T-helper 22 cell (primary cell): ENCODE measurements around the gene MSI2.

ENCODE experiments used
- DNase-seq: peaks from one replicate; pipeline ENCODE4 v3.0.0-alpha.2; 2020; ENCODE audit warnings: low read depth

MSI2 gene

DNA sequence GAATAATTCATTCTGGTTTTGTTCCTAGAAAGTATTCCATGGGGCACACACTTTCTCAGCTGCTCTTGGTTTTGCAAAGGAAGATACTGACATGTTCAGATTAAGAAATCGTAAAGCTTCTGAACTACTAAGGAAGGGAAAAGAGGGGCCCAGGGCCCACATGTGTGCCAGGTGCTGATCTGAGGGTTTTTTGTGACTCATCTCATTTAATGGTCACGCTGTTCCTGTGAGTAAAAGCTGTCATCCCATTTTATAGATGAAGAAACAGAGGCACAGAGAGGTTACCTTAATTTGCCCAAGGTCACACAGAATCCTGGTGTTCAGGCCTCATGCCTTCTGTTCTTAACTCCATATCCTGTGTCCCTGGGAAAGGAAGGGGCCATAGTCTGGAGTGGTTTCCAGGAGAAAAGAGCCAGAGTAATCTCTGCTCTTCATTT is 113.2 kb downstream of the MSI2 start:
- DNase-seq, result no peak

GRCh38 chr17:57370037-57370581 is 113.8 kb downstream of the MSI2 start:
- DNase-seq, result no peak

DNA sequence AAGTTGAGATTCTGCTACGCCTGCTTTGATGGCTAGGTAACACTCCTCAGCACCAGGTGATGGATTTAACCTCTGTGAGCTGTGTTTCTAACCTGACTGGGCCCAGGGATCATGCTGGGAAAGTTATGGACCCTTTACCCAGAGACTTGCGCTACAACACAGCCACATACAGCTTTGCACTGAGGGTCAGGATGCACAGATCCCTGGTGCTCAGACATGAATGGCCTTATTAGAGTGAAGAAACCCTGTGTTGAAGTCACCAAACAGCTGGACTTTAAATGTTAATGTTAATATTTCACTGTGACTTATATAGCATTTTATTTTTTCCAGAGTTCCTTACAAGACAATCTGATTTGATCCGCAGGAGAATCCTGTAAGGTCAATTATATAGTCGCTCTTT is 114.3 kb downstream of the MSI2 start:
- DNase-seq, result no peak

DNA sequence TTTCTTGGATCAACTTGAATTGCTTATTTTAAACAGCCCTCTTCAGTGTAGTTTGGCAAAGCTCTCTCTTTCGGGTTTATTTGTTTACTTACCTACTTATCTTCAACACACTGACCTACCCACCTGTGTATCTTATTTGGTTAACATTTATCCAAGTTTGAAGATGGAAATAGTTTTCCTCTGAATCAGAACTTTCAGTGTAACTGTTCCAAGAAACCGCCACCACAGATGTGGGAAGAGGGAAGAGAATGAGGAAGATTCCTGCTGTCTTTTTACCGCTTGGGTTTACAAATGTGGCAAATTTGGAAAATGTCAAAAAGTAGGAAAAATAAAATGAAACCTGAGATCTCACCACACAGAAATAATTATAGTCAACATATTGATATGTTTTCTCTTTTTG is 115.8 kb downstream of the MSI2 start:
- DNase-seq, result no peak

DNA sequence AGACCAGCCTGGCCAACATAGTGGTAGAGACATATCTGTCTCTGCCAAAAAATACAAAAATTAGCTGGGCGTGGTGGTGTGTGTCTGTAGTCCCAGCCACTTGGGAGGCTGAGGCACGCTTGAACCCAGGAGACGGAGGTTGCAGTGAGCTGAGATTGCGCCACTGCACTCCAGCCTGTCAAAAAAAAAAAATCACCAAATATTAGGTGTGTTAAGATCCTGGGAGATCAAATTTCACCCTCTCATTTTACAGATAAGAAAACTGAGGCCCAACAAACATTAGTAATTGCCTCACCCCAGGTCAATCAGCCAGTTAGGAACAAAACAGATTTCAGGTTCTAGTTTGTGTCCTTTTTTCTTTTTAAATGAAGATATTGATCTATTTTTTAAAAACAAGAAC is 116.7 kb downstream of the MSI2 start:
- DNase-seq, result no peak

GRCh38 chr17:57373756-57374155 is 117.4 kb downstream of the MSI2 start:
- no peak for DNase-seq

- DNase-seq, result no peak
Observed at GRCh38 chr17:57375040-57375769, 118.9 kb downstream of the MSI2 start.

DNA sequence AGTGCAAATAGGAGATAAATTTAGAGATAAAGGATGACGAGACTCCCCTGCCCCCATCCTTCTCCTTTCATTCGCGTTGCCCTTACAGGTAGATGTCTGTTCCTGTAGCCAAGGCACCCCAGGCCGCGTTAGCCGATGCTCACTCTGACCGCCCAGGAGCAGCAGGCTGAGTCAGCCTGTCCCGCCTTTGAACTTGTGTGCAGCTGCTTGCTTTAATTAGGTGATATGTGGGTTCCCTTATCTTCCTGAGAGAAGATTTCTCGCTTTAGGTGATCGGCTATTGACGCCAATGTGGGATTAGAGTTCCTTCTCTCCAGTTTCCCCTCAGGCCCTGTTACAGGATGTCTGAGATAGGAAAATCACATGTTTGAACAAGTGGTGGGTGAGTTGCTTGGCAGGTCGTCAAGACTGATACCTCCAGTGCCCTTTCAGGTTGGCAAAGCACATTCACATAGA is 119.5 kb downstream of the MSI2 start:
- DNase-seq, result no peak

GRCh38 chr17:57377094-57377493 is 120.8 kb downstream of the MSI2 start:
- DNase-seq, result no peak

DNA sequence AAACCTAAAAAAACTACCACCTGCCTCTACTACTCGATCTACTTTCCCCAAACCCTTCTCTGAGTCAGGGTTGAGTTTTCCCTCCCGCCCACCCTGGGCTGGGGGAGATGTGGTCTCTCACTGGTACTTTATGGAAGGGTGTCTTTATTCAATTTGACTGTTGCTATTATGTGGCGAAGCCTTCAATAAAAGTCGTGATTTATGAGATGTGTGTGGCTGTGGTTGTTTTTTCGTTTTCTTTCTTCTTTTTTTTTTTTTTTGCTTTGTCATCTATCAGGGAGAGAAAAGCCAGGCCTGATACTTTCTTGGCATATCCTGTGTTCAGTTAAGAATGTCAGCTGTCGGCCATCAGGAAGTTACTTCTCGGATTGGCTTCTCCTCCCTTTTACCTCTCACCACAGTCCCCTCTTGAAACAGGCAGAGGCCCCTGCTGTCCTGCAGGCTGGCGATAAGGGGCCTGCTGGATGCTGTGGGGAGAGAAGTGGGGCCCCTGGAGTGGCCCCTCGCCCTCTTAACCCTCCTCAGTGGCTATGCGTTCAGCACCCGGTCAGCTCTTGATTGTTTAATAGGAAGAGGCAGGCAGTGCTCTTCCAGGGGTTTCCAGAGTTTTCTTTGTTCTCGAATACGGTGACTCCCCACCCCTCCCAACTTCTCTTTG is 123.0 kb downstream of the MSI2 start:
- DNase-seq, result no peak

GRCh38 chr17:57379895-57380434 is 123.6 kb downstream of the MSI2 start:
- DNase-seq, result no peak

DNA sequence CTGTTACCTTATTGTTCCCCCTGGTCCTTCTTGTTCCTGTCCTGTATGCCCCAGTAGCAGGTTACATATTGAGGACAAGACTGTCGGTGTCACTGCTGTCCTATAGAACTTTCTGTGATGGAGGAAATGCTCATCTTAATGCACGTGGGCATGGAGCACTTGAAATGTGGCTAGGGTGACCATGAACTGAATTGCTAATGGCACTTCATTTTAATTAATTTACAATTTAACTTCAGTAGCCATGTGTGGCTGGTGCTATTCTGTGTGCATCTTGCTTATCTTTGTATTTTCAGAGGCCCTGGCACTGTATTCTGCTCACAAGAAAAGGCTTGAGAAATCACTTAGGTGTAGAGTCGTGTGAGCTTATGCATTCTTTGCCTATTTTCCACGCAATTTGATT is 125.2 kb downstream of the MSI2 start:
- no peak for DNase-seq

- no peak for DNase-seq
Observed at GRCh38 chr17:57384219-57384618, 127.9 kb downstream of the MSI2 start.

- no peak for DNase-seq
Observed at GRCh38 chr17:57385975-57386374, 129.7 kb downstream of the MSI2 start.

GRCh38 chr17:57387575-57387974 is 131.3 kb downstream of the MSI2 start:
- DNase-seq, result no peak

DNA sequence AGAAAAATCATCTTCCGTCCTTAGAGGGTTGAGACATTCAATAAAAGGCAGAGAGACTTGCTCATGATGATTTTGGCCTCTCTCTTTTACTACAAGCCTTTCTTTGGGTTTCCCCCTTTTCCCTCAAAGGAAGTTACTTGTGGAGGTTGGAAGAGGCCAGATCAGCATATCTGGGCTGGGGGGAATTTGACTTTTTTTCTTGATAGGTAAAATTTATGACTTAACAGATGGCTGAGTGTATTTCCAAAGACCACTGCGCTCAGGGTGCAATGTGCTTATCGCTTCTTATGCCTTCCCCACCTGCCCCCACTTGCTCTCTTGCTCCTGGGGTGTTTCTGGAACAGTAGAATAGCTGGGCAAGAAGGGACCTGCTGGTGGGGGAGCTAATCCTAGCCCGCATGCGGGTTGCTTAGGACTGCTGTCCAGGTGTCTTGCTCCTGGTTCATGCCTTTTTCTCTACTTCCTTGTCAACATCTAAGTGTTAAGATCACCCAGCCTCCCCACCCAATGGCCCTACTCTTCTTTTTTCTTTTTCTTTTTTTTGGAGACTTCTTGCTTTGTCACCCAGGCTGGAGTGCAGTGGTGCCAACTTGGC is 131.9 kb downstream of the MSI2 start:
- no peak for DNase-seq

DNA sequence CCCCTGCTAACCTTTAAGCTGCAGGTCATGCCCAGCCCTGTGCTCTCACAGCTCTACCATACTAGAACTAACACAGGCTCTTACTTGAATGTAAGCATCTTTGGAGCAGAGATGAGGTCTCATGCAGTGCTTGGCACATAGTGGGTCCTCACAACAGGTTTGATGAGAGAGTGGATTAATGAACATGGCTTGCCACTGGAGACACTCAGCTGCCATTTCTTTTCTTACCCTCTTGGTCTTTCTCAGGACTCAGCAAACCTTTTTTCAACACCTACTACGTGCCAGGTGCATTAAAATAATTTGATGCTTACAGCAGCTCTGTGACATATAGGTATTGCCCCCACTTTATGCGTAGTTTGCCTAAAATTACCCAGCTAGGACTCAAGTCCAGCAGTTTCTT is 133.2 kb downstream of the MSI2 start:
- DNase-seq, result no peak

DNA sequence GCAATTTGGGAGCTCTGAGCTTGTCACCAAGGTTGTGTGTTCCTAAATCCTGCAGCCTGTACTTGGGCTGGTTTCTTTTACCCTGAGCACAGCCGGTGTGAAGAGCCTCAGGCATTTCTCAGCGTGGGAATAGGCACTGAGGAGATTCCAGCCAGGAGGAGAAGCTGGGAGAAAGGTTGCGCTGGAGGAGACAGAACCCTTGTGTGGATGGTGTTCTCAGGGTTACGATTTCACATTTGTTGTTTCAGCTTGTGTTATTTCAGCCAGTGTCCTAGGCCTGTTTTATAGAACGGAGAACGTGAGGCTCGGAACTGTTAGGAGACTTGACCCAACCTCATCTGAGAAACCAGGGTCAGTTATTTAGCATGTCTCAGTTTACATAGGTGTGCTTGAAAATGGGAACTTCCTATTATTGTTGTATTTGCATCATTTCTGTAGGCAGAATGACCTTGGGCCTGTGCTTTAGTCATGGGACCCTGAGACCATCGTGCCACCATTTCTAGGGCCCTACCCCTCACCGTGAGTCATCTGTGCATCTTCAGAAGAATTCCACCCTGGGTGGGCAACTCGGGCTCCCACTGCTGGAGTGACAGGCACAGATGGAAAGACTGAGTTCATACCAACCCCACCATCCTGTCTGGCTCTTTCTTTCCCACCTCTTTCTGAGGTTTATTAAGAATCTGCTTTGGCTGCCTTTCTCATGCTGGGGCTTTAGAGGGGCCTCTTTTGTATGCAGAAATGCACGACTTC is 134.9 kb downstream of the MSI2 start:
- DNase-seq, result no peak

- DNase-seq, result no peak
Observed at GRCh38 chr17:57391857-57392471, 135.6 kb downstream of the MSI2 start.

DNA sequence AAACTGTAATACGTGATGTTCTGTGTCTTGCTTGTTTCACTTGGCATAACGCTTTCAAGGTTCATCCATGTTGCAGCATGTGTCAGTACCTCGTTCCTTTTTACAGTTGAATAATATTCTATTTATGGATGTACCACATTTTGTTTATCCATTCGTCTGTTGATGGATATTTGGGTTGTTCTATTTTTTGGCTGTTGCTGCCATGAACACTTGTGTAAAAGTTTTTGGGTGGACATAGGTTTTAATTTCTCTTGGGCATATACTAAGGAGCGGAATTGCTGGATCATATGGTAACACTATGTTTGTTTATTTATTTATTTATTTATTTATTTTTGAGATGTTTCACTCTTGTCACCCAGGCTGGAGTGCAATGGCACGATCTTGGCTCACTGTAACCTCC is 137.0 kb downstream of the MSI2 start:
- DNase-seq, result no peak

DNA sequence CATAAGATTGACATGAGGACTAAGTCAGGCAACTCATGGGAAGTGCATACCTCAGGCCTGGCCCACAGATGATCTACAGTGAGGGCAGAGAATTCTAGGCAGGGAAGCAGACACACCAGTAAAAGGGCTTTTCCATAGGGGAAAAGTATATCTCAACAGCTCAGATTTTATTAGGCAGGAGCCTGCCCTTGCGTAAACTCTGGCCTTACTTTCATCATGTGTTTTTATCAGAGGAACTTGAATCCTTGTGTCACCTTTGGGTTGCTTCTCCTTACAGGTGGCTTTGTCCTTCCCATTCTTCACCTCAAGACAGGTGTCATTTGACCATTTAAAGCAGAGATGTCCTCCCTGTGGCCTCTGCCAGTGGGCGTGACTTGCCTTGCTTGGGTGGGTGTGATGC is 138.1 kb downstream of the MSI2 start:
- no peak for DNase-seq
